IPS DF 4.7 (cell line): ENCODE results near the gene PRRC2B.
"Not testable (repeated sequence)": the region's sequence is repeated elsewhere in the genome, so short reads cannot be mapped to it uniquely, and the experiment has no call there.

Experiments
- DNase-seq: peaks from one replicate; pipeline ENCODE4 v3.0.0-alpha.2; 2013; ENCODE audit warnings: low spot score; ENCODE audit errors: extremely low read depth

Gene PRRC2B

DNA sequence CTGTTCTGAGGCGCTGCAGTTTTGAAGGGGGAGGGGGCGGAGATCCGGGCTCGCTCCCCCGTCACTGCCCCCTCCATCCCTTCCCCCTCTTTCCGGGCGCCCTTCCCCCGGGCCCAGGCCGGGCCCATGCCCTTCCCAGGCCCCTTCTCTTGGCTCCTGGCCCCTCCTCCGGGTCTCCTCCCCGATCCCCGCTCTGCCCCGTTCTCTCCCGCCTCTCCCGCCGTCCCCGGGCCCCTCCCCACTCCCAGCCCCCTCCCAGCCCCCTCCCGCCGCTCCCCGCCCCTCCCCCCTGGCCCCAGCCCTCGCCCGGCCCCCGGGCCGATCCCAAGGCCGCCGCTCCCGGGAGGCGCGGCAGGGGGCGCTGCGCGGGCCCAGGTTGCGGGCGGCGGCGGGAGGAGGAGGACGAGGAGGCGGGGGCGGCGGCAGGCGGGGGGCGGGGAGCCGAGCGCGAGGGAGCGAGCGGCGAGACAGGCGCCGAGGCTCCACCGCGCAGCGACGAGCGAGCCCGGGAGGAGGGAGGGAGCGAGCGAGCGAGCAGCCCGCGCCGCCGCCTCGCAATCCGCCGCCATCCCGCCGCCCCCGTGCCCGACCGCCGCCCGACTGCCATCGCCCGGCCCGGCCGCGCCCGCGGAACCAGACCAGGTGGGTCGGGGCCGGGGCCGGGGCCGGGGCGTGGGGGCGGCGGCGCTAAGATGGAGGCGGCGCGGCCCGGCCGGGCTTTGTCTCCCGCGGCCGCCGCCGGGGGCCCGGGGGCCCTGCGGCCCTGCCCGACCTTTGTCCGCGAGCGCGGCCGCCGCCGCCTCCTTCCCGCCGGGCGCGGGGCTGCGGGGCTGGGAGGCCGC, at the start of gene PRRC2B:
TSS of gene PRRC2B (plus strand) at position 465 of the 842 bp plus-strand sequence. CDS start 36,059 bp downstream, outside the sequence.
- DNase-seq = no peak

DNA sequence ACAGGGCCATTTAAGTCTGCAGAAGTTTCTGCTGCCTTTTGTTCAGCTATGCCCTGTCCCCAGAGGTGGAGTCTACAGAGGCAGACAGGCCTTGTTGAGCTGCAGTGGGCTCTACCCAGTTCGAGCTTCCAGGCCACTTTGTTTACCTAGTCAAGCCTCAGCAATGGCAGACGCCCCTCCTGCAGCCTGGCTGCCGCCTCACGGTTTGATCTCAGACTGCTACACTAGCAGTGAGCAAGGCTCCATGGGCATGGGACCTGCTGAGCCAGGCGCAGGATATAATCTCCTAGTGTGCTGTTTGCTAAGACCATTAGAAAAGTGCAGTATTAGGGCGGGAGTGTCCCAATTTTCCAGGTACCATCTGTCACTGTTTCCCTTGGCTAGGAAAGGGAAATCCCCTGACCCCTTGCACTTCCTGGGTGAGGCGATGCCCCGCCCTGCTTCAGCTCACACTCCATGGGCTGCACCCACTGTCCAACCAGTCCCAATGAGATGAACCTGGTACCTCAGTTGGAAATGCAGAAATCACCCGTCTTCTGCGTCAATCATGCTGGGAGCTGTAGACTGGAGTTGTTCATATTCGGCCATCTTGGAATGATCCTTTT, 48.9 kb upstream of the PRRC2B start:
- DNase-seq = not testable (repeated sequence)

DNA sequence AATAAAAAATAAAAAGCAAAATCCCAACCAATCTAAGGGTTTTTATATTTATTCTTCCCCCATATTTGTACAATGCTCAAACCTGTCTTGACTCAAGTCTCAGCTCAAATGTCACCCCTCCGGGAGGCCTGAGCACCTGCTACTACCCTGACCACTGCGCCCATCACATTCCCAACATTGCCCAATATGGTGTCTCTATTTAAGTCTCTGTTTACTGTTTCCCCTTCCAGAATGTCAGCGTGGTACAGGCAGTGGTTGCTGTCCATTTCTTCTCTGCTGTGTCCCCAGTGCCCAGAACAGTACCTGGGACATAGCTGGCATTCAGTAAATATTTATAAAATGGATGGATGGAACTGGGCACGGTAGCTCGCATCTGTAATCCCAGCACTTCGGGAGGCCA, 47.3 kb upstream of the PRRC2B start:
- no peak for DNase-seq

DNA sequence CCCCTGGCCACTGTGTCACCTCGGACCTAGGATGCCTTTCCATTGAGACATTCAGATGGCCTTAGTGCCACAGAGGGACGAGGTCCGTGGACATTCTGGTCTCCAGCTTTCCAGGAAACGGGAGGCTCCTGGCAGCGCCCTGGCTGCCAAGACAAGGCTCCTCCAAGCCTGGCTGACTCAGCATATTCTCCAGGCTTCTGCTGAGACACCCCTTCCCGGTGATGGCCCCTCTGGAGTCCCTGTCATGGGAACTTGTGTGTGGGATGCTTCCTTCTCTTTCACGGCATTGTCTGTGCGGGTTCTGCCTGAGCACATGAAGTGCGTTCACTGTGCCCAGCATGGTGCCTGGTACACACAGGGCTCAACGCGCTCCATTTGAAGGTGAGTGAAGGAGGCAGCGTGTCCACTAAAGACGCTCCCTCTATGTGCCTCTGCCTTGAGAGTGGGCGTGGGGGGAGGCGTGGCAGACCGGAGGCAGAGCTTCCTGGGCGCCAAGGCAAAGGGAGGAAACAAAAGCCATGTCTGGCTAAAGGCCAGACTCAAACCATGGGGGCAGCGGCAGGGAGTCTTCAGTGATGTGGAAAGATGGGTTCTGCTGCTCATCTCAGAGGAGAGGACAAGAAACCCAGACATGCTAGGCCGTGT, 46.4 kb upstream of the PRRC2B start:
- no peak for DNase-seq

DNA sequence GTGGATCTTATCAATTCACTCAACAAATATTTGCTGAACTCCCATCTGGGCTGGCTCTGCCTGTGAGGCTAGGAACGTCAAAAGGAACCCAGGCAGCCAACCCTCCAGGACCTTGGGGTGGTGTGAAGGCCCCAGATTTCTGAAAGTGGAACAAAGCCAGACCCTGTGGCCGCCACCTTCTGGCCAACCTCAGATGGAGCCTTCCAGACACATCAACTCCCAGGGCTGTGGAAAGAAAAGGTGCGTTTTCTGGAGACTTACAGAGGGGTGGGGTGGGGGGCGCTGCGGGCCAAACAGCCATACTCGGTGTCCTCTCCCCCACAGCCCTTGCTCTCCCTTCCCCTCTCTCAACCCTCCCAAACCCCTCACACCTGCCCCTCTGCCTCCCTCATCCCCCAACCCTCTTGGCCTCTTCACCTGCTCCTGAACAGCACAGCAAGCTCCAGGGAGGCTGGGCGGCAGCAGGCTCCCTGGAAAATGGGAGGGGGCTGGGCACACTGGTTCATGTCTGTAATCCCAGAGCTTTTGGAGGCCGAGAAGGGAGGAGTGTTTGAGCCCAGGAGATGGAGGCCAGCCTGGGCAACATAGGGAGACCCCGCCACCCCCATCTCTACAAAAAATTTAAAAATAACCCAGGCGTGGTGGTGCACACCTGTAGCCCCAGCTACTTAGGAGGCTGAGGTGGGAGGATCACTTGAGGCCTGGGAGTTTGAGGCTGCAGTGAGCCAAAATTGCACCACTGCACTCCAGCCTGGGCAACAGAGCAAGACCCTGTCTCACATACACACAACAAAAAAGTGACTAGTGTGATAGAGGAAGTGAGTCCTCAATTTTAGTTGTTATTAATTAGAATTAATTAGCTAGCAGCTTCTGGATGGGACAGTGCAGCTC, 45.0 kb upstream of the PRRC2B start:
- no peak for DNase-seq

DNA sequence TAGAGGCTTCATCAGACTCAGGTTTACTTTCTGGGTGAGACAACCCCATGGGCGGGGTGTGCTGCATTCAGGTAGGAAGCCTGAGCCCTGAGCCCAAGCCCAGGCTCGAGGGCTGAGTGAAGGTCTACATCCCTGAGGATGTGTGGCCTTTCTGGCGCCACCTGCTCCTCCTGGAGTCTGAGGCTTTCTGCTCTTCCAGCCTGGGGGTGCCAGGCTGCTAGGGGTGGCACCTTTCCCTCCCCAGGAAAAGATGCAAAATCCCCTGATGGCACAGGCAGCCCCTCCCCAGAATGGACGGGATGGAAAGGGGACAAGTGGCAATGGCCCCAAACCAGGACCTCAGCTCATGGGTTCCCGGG, 44.4 kb upstream of the PRRC2B start:
- no peak for DNase-seq

DNA sequence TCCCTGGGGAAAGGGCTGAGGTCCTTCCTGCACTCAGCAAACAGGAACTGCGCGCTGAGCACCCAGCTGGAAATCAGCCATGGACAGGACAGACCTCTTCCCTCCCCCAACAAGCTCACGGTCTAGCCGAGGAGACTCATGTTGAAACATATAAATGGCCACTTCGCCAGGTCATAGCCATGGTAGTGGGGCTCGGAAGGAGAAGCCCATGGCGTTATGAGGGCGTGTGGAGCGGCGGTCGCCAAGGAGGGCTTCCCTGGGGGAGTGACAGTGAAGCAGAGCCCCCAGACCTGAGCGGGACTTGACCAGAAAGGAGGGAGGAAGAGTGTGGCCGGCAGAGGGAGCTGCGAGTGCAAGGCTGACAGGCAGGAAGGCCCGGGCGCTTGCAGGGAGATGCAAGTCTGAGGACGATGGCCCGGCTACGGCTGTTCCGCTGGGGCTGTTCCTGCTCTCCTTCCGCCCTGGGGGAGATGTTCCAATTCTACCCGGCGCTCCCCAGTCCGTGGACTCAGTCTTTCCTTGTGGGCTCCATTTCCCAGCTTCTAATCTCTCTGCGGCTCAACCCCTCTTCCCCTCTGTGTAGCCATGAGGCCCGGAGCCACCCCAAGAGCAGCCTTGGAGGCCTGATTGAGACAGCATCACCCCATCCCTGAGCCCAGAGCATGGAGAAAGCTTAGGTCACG, 43.9 kb upstream of the PRRC2B start:
- DNase-seq = no peak

DNA sequence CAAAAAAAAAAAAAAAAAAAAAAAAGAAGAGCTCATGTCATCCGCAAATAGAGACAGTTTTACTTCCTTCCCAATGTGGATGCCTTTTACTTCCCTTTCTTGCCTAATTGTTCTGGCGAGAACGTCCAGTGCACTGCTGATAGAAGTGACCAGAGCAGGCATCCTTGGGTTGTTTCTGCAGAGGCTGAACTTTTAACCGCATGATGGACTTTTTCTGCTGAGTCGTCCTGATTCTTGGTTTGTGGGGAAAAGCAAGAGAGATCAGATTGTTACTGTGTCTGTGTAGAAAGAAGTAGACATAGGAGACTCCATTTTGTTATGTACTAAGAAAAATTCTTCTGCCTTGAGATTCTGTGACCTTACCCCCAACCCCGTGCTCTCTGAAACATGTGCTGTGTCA, 37.4 kb upstream of the PRRC2B start:
- not testable (repeated sequence) for DNase-seq

DNA sequence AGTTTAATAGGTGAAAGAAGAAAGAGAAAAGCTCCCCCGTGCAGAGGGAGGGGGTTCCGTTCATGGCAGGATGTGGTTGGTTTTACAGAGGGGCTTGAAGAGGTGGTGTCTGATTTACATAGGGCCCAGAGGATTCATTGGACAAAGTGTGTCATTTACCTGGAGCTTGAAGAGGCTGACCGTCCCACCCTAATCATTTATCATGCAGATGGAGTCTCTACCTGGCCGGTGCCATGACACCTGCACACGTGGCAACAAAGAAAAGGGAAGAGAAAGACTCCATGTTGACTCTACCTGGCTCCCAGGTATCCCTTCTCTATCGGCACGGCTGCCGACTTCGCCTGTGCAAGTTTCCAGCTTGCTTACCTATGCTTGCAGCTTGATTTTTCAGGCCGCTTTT, 35.3 kb upstream of the PRRC2B start:
- DNase-seq = no peak

DNA sequence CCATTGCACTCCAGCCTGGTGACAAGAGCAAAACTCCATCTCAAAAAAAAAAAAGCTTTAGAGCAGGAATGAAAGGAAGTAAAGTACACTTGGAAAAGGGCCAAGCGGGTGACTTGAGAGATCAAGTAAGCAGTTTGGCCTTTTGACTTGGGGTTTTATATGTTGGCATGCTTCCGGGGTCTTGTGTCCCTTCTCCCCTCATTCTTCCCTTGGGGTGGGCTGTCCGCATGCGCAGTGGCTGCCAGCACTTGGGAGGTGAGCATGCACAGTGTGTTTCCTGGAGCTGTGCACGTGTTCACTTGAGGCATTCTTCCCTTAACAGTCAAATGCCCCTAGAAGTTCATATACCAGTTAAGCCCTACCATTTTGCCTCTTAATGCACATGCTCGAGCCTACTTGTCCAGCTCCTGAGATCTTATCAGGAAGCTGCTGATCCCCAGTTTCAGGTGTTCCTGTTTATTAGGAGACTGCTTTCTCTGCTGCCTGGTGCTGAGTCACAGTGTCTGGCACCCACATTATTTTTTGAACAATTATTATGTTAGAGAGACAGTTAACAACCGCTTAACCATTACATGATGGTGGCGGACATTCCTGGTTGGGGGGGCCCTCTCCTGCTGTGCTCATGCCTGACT, 32.6 kb upstream of the PRRC2B start:
- no peak for DNase-seq

DNA sequence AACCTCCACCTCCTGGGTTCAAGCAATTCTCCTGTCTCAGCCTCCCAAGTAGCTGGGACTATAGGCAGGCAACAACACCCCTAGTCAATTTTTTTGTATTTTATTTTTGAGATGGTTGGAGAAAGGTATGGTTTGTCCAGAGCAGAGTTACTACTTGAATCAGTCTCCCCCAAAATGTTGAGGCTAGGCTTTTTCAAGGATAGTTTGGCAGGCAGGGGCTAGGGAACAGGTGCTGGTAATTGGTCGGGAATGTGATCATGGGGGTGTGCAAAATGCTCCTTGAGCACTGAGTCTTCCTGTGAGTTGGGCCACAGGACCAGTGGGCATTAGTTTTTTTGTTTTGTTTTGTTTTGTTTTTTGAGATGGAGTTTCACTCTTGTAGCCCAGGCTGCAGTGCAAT, 28.3 kb upstream of the PRRC2B start:
- no peak for DNase-seq

DNA sequence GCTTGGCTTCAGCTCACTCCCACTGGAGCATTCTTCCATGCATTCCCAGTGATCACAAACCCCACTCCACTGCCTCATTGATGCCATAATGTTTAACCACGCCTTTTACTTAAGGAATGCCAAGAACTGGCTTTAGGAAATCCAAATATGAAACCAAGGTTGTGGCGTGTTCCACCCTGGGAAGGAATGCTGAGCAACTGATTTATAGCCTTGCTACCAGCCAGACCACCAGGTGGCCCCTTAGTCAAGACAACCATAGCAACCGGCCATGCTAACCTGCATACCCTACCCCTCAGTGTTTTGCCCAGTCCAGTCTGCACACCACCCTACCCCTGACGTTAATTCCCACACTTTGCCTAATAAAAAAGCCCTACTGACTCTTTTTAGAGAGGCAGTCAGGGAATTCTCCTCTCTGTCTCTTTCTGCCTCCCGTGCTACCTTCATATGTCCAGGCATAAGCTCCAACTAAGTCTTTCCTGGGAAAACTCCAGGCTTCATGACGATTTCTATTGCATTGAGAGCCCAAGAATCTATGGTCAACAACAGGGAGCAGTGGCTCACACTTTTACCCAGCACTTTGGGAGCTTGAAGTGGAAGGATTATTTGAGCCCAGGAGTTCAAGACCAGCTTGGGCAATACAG, 27.0 kb upstream of the PRRC2B start:
- DNase-seq = no peak

DNA sequence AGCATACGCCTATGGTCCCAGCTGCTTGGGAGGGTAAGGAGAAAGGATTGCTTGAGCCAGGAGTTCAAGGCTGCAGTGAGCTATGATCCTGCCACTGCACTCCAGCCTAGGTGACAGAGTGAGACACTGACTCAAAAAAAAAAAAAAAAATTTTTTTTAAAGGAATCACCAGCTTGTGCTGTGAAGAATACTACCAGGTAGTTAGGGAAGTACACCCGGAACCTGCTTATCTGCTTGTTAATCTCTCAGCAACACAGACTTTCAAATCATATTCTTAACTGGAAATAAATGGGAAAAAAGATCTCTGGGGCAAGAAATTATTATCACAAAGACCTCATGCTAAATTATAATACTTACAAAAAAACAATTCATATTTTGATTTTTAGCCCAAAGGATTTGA, 26.4 kb upstream of the PRRC2B start:
- no peak for DNase-seq

DNA sequence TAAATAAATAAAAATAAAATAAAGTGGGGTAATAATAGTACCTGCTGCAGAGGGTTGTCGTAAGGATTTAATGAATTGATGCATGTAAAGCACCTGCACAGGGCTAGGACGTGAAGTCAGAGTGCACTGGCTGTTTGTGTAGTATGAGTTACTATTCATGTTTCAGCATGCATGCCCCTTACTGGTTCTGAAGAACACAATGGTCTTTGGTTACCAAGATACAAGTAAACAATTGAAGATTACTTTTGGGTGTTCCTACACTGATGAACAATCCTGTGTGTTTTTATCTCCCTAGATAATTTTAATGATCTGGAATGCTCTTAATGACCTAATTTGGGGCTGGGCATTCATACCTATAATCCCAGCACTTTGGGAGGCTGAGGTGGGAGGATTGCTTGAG, 23.2 kb upstream of the PRRC2B start:
- DNase-seq = no peak

DNA sequence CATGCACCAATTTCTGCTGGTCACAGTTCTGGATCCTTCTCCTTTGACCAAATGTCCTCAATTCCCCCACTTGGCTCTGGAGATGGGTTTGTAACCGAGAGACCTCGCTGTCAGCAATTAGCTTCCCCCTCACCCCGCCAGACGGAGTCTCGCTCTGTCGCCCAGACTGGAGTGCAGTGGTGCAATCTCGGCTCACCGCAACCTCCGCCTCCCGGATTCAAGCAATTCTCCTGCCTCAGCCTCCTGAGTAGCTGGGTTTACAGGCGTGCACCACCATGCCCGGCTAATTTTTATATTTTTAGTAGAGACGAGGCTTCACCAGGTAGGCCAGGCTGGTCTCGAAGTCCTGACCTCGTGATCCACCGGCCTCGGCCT, 21.3 kb upstream of the PRRC2B start:
- not testable (repeated sequence) for DNase-seq

DNA sequence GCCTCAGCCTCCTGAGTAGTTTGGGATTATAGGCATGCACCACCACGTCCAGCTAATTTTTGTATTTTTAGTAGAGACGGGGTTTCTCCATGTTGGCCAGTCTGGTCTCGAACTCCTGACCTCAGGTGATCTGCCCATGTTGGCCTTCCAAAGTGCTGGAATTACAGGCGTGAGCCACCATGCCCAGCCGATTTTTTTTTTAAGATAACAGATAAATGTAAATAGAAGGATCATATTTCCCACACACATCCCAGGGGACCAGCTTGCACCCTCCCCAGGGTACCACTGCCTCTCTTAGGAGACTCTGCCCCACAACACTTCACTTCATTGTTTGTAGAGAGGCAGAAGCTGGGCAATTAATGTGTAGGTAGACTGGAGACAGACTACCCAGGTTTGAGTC, 19.2 kb upstream of the PRRC2B start:
- DNase-seq = not testable (repeated sequence)

DNA sequence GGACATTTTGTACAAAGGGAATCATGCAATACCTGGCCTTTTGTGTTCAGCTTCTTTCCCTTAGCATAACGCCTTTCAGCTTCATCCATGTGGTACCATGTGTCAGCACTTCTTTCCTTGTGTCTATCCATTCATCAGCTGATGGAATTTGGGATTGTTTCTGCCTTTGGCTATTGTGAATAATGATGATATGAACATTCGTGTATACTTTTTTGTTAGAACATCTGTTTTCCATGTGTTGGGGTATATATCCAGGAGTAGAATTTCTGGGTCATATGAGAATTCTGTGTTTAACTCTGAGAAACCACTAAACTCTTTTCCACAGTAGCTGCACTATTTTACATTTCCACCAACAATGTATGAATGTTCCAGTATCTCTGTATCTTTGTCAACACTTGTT, 14.8 kb upstream of the PRRC2B start:
- no peak for DNase-seq

DNA sequence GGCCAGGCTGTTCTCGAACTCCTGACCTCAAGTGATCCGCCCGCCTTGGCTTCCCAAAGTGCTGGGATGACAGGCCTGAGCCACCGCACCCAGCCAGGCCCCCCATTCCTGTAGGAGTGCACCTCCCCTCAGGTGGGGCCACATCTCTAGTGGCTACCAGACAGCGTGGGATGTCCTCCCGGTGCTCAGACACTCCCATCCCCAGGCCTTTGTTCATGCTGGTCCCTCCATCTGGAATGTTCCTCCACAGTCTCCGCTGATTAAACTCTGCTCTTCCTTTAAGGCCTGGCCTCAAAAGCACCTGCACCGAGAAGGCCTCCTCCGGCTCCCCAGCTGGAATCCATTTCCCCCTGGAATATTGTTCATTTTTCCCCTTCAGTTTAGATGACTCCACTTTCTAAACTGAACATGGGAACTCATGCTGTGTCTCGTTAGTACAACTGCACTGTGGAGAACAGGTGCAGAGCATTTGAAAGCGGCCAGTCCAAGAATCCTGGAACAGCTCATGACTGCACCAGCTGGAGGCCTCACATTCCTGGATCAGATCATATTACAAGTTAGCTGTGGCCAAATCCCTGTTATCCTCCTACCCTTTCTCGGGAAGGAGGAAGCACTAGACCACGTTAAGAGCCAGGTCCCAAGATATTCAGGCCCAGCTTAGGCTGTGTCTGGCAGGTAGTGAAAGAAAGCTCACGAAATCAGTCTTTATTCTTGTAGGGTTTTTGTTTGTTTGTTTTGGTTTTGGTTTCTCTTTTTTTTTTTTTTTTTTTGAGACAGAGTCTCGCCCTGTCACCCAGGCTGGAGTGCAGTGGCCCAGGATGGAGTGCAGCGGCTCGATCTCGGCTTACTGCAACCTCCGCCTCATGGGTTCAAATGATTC, 10.8 kb upstream of the PRRC2B start:
- DNase-seq = no peak

DNA sequence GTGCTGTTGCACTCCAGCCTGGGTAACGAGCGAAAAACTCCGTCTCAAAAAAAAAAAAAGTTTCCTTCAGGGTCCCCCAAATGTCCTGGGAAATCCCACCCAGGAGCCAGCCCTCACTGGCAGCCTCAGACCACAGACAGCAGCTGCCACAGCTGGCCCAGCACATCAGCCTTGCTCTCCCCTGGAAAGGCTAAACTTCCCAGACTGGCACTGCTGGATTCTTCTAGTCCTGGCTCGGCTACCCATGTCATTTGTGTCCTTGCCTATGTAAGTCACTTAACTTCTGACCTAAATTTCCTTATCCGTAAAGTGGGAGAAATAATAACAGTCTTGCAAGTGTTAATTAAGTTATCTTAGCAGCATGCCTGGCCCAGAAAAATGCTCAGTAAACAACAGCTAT, 8.6 kb upstream of the PRRC2B start:
- DNase-seq = no peak
